Activated CD8-positive, alpha-beta memory T cell treated with anti-CD3 and anti-CD28 coated beads, Interleukin-2, amount 50 U/mL, for 1 hour (primary cell): ENCODE data around the gene YARS2.
"Not testable (repeated sequence)": the region's sequence is repeated elsewhere in the genome, so short reads cannot be mapped to it uniquely, and the experiment has no call there.

Experiments
- DNase-seq: peaks from one replicate; pipeline ENCODE4 v3.0.0-alpha.2; 2020; ENCODE audit errors: extremely low read depth

YARS2 gene

DNA sequence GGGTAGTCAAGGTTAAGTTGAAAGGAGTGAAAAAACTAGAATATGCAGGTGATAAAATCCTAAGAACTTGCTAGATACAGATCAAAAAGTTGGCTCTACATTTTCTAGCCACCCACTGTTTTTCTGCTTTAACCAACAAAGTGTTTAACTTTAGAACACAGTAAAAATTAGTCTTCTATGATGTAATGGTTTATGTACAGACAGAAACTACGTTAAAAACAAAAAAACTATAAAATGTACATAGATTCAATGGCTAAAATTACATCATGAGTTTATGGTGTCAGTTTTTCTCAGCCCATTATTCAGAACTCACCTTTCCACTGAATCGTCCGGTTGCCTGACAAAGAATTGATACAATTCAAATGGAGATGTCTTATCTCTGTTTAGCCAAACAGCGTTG, 2.1 kb downstream of the YARS2 start:
- DNase-seq: no peak

DNA sequence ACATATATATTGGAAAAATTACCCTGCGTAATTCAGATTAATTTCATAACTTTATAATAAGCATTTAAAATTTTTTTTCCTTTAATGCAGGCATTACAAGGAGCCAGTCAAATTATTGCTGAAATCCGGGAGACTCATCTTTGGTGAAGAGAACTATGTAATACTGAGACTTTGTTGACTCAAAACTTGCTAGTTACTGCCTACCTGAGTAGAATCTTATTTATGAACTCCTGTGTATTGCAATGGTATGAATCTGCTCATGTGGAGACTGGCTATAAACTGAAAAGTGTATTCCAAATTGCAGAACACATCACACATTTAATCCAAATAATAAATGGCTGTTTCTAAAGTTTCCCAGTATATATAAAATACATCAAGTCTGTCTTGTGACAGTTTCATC, 12.4 kb downstream of the YARS2 start:
- no peak for DNase-seq

DNA sequence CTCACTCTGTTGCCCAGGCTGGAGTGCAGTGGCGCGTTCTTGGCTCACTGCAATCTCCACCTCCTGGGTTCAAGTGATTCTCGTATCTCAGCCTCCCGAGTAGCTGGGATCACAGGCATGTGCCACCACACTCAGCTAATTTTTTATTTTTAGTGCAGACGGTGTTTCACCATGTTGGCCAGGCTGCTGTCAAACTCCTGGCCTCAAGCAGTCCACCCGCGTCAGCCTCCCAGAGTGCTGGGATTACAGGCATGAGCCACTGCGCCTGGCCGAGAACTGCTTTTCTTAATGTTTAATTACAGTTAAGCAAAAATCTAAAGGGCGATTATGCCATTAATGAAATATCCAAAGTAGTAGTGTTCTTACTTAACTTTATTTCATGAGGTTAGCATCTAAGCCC, 13.6 kb downstream of the YARS2 start:
- DNase-seq: no peak

DNA sequence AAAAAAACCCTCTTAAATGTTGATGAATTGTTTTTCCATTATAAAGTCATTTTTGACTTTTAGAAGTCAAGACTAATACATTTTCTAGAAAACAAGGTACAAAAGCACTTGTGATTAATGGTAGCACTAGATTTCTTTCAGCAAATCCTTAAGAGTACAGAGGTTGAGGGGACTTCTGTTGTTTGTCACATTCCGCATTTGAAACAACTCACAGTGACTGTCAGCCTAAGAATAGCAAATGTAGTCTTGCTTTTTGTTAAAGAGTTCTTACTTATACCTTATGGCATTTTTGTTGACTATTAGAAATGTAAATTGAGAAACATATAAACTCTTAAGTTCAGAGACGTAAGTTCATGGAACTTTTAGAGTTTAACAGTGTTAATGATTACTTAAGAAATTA, 16.4 kb downstream of the YARS2 start:
- DNase-seq: no peak

DNA sequence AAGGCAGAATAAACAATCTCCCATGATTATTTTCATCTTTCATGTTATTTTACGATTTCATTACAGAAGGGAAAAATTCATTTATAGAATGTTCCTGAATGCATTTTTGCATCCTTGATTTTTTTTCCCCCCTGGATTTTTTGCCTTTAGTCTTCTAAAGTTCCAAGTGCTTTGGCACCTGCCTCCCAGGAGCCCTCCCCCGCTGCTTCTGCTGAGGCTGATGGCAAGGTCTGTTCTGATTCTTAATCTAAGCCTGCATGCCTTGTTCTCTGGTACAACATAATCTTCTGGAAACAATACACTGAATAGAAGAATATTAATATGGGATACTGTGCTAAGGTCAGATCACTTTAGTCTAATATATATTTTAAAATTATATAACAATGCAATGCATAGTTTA, 18.0 kb downstream of the YARS2 start:
- no peak for DNase-seq

DNA sequence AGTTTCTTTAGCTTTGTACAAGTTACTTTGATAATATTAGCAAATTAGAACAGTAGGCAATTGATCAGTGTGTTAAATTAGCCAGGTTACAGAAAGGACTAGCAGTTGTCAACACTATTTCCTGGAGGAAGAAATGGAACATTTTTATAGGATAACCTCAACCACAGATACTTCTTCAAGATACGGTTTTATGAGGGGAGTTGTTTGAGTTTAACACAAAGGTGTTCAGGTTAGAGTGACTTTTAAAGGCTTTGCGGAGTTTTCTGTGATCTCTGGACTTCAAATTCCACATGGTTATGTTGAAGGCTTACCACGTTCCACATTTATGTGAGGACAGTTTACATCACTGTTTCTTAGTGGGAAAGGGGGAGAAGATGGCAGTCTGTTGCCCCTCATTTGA, 19.3 kb downstream of the YARS2 start:
- no peak for DNase-seq

DNA sequence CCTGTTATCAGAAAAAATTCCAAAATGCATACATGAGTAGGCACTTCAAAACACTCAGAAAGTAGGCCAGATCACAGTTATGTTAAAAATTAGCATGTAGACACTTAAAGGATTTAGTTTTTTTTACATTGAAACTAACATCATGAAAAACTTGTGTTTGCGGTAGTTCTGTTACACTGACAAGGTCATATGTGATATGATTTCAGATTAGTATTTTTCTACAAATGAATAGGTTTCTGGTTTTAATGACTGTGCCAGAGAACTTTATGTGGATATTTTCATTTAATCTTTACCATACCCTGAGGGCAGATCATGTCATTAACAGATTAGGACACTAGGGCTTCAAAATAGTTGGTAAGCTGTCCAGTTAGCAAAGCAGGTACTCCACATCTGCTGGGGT, 20.7 kb downstream of the YARS2 start:
- no peak for DNase-seq

DNA sequence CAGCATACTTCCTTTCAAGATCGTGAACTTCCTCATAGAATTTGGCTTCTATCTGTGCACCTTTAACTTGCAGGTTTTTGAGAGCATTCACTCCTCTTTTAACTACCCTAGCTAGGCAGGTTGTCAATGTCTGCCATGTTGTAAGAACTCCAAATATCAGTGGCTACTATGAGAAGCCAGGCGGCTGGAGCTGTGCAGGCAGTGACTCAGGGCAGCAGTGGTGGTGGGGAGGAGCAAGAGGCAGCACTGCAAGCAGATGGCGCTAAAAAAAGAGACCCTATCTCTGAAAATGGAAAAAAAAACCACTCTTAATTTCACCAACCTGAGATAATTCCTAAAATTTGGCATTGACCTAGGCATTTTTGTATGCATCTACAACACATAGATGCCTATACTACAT, 28.5 kb downstream of the YARS2 start:
- DNase-seq: no peak

DNA sequence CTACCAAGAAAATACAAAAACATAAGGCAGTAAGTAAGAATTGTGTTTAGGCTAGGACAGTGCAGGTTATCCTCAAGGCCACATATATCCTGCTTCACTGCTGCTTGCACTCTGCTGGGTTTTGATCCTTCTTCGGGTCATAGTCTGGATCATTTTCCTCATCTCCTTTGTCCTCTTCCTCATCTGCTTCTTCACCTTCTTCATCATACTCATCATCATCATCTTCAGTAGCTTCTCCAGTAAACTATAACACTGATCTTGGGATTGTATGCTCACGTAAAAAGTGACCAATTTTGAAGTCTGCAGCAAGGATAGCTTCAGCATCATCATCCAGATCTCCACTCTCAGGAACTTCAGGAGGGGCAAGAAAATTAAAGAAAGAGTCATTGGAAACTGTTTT, 29.4 kb downstream of the YARS2 start:
- no peak for DNase-seq

DNA sequence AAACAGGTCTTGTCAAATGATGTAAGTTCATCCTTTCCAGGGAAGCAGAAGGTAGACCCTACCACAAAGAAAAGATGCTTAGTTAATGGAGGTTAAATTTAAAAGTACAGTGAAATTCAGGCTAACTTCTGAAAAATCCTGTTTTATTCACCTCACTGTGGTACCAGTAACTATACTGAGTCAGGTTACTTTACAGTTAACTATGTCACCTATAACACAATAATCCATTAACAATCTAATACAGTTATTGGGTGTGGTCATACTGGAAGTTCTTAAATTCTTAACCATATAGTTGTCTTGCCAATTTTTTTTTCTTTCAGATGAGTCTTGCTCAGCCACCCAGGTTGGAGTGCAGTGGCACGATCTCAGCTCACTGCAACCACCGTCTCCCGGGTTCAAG, 30.4 kb downstream of the YARS2 start:
- not testable (repeated sequence) for DNase-seq

DNA sequence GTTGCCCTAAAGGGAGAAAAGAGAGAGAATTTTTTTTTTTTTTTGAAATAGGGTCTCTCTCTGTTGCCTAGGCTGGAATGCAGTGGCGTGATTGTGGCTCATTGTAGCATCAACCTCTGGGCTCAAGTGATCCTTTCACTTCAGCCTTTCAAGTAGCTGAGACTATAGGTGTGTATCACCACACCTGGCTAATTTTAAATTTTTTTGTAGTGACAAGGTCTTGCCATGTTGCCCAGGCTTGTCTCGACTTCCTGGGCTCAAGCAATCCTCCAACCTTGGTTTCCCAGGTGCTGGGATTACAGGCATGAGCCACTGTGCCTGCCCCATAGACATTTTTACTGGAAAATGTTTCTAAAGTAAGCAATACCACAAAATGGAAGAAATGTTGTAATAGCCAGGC, 36.8 kb downstream of the YARS2 start:
- no peak for DNase-seq

DNA sequence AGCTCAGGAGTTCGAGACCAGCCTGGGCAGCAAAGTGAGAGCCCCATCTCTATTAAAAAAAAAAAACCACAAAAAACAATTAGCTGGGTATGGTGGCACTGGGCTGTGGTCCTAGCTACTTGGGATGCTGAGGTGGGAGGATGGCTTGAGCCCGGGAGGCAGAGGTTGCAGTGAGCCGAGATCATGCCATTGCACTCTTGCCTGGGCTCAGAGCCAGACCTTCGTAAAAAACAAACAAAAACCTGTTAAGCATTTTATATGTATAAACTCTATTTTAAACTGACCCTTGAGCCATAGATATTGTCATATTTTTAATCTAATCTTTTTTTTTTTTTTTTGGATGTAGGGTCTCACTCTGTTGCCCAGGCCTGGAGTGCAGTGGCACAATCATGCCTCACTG, 40.9 kb downstream of the YARS2 start:
- no peak for DNase-seq

DNA sequence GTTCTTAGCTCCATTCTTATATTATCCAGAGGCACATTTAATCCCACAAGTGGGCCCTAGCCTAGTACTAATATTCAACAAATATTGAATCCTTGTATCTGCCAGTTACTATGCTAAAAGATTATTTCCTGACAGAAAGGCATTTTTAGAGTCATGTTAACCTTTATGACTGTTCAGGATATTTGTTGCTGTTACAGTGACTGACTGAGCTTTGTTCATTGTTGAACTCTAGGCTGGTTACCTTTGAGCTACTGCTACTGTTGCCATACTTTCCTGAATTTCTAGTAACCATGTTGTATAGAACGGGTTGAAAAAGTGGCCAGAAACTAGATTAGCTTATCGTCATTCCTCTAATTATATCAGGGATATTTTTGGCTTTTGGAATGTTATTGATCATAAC, 46.8 kb downstream of the YARS2 start:
- no peak for DNase-seq

DNA sequence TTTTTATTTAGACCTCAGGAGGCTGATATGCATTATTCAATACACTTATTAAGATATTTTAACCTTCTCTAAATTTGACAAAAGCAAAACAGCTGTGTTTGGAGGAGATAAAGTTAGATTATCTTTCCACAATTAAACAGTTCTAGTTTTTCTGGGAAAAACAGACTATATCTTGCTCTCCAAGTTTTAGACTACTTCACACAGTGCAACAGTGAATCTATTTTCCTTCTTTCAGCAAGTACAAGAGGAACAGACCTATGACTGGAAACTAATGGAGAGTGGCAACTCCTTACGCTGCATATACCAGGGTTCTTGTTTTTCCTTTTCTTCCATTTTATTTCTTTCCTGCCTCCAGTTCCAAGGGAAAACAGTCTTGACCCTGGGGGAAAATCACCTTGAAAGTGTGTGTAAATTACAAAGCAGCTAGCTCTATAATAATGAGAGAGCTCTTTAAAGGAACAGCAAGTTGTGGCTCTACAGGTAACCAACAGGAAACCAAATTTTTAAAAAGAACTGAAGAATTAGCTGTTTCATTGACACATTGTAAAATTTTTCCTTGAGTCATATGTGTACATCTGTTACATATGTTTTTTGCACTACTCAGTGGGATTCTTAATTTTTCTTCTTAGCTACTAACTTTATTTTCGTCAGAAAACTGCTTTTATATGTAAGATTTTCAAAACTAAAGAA, 49.2 kb downstream of the YARS2 start:
- DNase-seq: no peak

DNA sequence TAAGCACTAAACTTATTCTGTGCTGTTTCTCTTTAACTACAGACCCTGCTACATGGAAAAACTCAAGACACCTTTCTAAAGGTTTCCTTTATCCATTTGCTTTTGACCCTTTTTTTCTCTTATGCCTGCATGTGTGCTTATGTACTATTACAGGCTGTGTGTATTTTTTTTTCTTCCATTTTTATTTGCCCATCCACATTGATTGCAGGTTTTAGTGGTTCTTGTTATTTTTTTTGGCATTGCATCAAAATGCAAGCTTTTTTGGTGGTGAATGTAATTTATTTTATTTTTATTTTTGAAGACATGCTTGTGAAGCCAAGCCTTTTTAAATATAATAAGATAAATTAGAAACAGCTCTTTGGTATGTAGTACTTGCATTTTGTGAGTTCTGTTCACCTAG, 49.9 kb downstream of the YARS2 start:
- no peak for DNase-seq

DNA sequence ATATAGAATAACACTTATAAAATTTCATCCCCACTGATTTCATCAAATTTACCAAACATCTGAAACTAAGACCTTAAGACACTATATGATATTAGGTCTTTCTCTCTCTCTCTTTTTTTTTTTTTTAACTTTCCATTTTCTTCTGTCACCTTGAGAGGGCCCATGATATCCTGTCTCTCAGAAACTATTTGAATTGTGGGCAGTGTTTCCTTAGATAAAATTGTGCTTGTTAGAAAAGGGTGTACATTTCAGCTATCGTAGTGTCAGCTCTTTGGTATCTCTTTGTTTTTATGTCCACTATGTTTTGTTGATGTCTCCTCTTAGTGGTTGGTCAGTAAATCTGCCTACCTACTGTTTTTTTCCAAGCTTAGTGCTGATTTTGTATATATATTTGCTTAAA, 52.8 kb downstream of the YARS2 start:
- no peak for DNase-seq

DNA sequence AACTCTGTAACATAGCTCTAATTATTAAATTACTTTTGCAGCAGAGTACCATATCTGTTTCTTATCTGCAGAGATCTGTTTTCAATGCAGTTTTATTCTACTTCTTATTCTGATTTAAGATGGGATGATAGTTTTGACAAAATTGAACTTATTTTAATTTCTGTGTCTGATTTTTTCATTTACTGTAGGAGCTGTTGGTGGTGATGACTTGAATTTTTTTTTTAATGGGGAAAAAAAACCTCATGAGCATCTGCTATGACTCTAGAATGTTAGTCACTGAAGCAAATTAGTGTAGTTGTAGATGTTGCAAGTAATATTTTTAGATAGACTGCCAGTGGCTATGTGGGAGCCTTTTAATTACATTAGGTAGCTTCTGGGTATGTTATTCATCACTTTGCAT, 53.2 kb downstream of the YARS2 start:
- DNase-seq: no peak

DNA sequence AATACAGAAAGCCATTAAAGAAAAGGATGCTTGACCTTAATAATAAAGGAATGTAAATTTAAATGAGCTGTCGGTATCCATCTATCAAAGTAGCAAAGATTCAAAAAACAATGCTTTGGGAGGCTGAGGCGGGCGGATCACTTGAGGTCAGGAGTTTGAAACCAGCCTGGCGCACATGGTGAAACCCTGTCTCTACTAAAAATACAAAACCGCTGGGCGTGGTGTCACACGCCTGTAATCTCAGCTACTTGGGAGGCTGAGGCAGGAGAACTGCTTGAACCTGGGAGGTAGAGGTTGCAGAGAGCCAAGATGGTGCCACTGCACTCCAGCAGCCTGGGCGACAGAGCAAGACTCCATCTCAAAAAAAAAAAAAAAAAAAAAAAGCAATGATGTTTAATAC, 56.3 kb downstream of the YARS2 start:
- not testable (repeated sequence) for DNase-seq

DNA sequence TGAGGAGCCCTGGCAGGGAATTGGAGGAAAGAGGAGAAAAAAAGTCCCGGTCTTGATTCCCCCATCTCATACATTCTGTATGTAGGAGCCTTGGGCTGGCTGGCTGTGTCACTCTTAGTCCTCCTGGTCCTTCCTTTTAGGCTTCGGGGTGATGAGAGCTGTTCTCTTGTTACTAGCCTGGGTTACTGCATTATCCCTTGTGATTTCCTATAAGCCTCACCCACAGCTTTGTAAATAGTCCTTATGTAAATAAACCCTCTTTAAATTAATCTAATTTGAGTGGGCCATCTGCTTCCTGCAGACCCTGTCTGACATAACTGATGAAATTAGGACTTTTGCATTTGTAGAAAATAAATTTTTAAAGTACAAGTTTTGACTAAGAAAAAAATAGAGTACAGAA, 57.4 kb downstream of the YARS2 start:
- DNase-seq: no peak

DNA sequence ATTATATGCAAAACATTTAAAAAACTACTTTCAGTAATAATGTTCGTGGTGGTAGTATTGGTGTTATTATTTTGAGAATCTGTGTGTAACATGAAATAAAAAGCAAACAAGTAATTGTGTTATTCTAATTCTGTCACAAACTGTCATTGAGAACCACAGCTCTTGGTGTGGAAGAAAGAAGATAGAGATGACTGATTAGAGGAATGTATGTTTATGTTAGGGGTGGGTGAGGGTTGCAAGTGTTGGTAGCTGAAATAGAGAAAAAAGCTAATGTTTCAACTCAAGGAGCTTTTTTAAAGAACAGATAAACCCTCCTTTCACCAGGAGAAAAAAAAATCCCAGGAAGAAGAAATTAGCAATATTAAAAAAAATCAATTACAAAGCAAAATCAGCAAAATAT, 58.3 kb downstream of the YARS2 start:
- DNase-seq: no peak
